Naive thymus-derived CD8-positive, alpha-beta T cell (primary cell): ENCODE measurements around the gene KCNJ12. TPM values are rescaled to one million over a fixed set of nuclear protein-coding genes. Genes with fewer than 3 reads are reported as not detected.

Source experiments
- ATAC-seq, 2 donors: fragments of 150-1000 bp; cut with Tn5 transposase in 1 of 2; sonication (Bioruptor Pico), chemical (Tn5 transposase) in 1 of 2; 1 replicate in 1 of 2; 2 replicates in 1 of 2; pipeline ENCODE4 v1.10.0; 2021; ENCODE audit warnings: mild to moderate bottlenecking in 2 of 2, moderate library complexity in 2 of 2
- POLR2A ChIA-PET: fragments of 350-600 bp; sonication (Branson Sonifier 250); formaldehyde crosslinking; loops from one replicate; lab custom pipeline; 2021; ENCODE audit warnings: antibody characterized with exemption; lab: Charles Lee
- DNase-seq, 10 donors: peaks; one replicate each; pipeline versions ENCODE4 v3.0.0 to v3.0.0-alpha.2; 2020 to 2022
- H3K27ac Mint-ChIP-seq, 10 donors: one replicate each; pipeline ENCODE4 v1.8.0; 2020 to 2022; ENCODE audit warnings: mild to moderate bottlenecking in 10 of 10, mixed read lengths in 10 of 10, moderate library complexity in 4 of 10, inconsistent platforms in 1 of 10
- H3K27me3 Mint-ChIP-seq, 5 donors: one replicate each; pipeline ENCODE4 v1.8.0; 2021 to 2022; ENCODE audit warnings: mixed read lengths in 5 of 5
- H3K36me3 Mint-ChIP-seq, 3 donors: one replicate each; pipeline ENCODE4 v1.8.0; 2020 to 2022; ENCODE audit warnings: mixed read lengths in 3 of 3, mild to moderate bottlenecking in 2 of 3, inconsistent platforms in 1 of 3
- H3K4me1 Mint-ChIP-seq, 4 donors: one replicate each; pipeline ENCODE4 v1.8.0; 2021 to 2022; ENCODE audit warnings: mixed read lengths in 4 of 4
- H3K4me3 Mint-ChIP-seq, 10 donors: one replicate each; pipeline ENCODE4 v1.8.0; 2020 to 2022; ENCODE audit warnings: mild to moderate bottlenecking in 10 of 10, mixed read lengths in 10 of 10, moderate library complexity in 6 of 10, inconsistent platforms in 1 of 10
- H3K9me3 Mint-ChIP-seq, 9 donors: one replicate each; pipeline ENCODE4 v1.8.0; 2020 to 2022; ENCODE audit warnings: mixed read lengths in 9 of 9, mild to moderate bottlenecking in 3 of 9, inconsistent platforms in 1 of 9, moderate library complexity in 1 of 9
- polyA plus RNA-seq, 3 donors: library from polyadenylated mRNA; unstranded; fragments of 300-500 nt; fragmentation: Illumina TruSeq; gene quantifications; one replicate each; pipeline ENCODE4 v1.2.3, GENCODE V29; 2021
- total RNA-seq, 8 experiments: library from RNA in 2 of 8; stranded (reverse) in 2 of 8; gene quantifications; one replicate each; pipeline ENCODE4 v1.2.3 and lab custom pipeline; 2021 to 2026

The KCNJ12 gene
- total and polyA plus RNA-seq, 5 experiments from 2014 or later = 0.16 to 0.18 TPM; not detected in 3

DNA sequence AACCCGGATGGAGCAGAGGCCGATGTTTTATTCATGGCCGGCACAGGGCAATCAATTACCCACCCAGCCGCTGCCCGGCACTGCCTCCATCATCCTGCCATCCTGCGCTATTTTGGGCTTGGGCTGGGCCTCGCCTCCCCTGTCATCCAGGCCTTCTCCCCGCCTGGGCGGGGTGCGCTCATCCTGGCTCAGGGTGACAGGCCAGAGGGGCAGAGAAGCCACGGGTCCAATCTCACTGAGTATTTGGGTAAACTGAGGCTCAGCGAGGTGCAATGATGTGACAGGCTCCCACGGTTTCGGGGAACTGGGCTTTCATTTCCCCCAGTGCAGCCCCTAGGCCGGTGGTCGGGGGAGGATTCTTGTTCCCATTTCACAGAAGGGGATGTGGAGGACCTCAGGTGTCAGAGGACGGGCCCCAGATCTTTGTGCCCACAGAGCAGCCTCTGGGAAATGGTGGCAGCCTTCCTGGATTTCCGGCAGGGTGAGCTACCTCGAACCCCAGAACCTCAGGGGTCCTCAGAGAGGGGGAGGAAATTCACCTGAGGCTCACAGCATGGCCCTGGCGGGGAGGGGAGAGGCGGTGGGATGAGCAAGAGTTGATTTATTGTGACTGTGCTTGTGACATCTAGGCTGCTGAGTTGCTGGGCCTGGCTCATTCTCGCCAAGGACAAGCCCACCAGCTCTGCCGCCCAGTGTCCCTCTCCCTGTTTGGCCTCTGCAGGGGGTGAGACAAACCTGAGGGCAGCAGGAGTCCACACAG lies 23.8 kb upstream of the KCNJ12 start:
- Mint-ChIP-seq H3K36me3 (no peaks in the 10 kb centered on the region), H3K27ac (no peak overlapping the region), H3K4me1 (peaks cover 0 to 9% (median under 1%) of the 10 kb centered on the region in 4 donors), H3K9me3 (no peaks in the 10 kb centered on the region), H3K4me3 (no peak overlapping the region), H3K27me3 (peaks cover 0 to 3% (median 0%) of the 10 kb centered on the region in 5 donors)
- ATAC-seq = no peak
- POLR2A ChIA-PET = no interaction called here
- DNase-seq = no peak

DNA sequence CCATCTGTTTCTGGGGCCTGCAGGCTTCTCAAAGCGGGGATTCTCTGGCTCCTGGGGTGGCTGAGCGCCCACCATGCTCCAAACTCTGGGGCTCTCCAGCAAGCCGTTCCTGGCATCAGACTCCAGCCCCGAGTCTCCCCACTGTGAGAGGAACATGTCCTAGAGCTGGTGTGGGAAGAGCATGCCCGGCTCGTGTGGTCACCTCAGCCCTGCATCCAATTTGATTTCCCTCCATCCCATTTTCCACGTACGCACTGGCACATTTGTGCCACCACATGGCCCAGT lies 23.2 kb upstream of the KCNJ12 start:
- ATAC-seq = no peak
- peaks cover 0 to 3% (median 0%) of the 10 kb centered on the region in 5 donors for H3K27me3 Mint-ChIP-seq
- peaks cover 0 to 7% (median under 1%) of the 10 kb centered on the region in 4 donors for H3K4me1 Mint-ChIP-seq
- H3K27ac Mint-ChIP-seq = peak overlapping the region in 1 of 10 donors; percentile 26
- POLR2A ChIA-PET = no interaction called here
- H3K4me3 Mint-ChIP-seq = no peak overlapping the region
- H3K36me3 Mint-ChIP-seq = no peaks in the 10 kb centered on the region
- no peak for DNase-seq
- no peaks in the 10 kb centered on the region for H3K9me3 Mint-ChIP-seq

DNA sequence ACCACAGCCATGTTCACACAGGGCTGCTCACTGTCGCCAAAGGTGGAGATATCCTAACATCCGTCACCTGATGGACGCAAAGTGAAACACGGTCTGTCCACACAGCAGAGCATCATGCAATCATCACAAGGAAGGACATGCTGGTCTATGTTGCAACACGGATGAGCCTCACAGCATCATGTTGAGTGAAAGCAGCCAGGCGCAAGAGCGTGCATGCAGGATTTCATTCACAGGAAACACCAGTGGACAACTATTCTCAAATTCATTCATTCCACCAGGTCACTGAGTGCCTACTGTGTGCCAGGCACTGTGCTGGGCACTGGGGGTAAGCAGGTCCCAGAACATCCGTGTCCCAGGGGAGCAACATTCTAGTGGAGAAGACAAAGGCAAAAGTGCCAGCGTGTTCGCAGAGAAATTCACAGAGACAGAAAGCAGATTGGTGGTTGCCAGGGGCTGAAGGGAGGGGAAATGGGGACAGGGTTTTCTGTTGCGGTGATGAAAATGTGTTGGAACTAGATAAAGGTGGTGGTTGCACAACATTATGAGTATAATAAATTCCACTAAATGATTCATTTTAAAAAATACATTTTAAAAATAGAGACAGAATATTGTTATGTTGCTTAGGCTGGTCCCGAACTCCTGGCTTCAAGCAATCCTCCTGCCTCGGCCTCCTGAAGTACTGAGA lies 22.7 kb upstream of the KCNJ12 start:
- no peaks in the 10 kb centered on the region for H3K36me3 Mint-ChIP-seq
- no peak overlapping the region for H3K27ac Mint-ChIP-seq
- no peak for ATAC-seq
- no peaks in the 10 kb centered on the region for H3K9me3 Mint-ChIP-seq
- DNase-seq = no peak
- H3K4me3 Mint-ChIP-seq = no peak overlapping the region
- peaks cover 0 to 4% (median 0%) of the 10 kb centered on the region in 4 donors for H3K4me1 Mint-ChIP-seq
- POLR2A ChIA-PET = no interaction called here
- H3K27me3 Mint-ChIP-seq = peaks cover 0 to 3% (median 0%) of the 10 kb centered on the region in 5 donors

DNA sequence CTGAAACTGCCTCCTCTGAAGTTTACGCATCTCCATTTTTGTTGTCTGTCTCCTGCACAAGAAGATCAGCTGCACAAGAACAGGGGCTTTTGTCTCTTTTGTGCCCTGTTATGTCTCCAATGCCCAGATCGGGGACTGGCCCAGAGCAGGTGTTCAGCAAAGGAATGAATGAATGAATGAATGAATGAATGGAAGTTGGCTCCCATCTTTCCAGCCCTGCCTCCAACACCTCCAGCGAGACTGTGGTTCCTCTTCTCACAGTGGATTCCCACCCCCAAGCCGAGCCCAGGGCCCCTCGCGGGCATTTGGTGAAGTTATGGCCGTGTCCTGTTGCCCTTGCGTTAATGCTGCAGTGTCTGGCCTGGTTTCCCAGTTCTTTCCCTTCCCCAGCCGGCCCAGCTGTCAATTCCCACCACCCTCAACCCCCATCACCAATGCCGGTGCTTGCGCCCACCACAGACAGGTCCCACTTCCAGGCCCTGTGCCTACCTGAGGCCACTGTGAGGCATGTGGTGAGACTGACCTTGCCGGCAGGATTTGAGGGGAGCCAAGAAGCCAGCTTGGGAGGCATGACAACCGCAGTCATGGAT lies 21.3 kb upstream of the KCNJ12 start:
- POLR2A ChIA-PET = no interaction called here
- peaks cover 0 to 3% (median 0%) of the 10 kb centered on the region in 5 donors for H3K27me3 Mint-ChIP-seq

DNA sequence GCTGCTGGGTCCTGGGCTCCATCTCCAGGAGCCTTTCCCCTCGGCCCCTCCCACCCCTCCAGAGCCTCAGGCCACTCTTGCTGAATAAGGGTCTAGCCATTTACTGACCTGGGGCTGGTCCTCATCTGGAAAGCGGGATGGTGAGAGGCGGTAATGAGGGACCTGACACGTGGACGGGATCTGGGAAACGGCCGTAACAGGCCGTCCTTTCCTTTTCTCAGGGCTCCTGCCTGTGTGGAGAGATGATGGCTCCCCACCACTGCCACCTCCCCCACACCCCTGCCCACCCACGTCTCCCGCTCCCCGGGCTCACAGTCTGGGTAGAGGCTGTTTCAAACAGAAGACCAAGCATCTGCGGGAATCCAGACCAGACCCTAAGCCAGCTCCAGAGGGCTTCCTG lies 20.6 kb upstream of the KCNJ12 start:
- Mint-ChIP-seq H3K27ac (no peak overlapping the region), H3K9me3 (no peaks in the 10 kb centered on the region), H3K4me3 (no peak overlapping the region), H3K4me1 (peaks cover 0 to 2% (median under 1%) of the 10 kb centered on the region in 4 donors), H3K36me3 (no peaks in the 10 kb centered on the region), H3K27me3 (peaks cover 0 to 4% (median 0%) of the 10 kb centered on the region in 5 donors)
- POLR2A ChIA-PET = no interaction called here
- DNase-seq (peak in 1 of 10 donors; percentile 35), ATAC-seq (no peak)

More for the DNA sequence above, 21.3 kb upstream of the KCNJ12 start:
- Mint-ChIP-seq H3K9me3 (no peaks in the 10 kb centered on the region), H3K27ac (peak overlapping the region in 1 of 10 donors; percentile 41), H3K4me3 (no peak overlapping the region), H3K4me1 (peaks cover 0 to 2% (median under 1%) of the 10 kb centered on the region in 4 donors), H3K36me3 (no peaks in the 10 kb centered on the region)
- DNase-seq = peak in 1 of 10 donors; percentile 21
- ATAC-seq = no peak

DNA sequence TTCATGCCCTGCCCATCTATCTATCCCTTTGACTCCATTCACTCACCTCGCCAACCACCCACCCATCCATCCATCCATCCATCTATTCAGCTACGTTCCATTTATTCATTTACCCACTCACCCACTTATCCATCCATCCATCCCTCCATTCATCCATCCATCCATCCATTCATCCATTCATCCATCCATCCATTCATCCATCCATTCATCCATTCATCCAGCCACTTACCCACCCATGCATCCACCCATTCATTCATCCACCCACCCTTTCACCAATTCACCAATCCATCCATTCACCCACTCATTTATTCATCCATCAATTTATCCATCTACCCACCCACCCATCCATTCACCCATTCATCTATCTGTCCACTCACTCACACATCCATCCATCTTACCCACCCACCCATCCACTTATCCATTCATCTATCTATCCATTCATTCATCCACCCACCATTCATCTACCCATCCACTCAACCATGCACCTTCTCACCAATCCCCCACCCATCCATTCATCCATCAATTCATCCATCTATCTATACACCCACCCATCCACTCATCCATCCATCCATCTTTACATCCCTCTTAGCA lies 19.5 kb upstream of the KCNJ12 start:
- no peaks in the 10 kb centered on the region for H3K9me3 Mint-ChIP-seq
- H3K36me3 Mint-ChIP-seq = no peaks in the 10 kb centered on the region
- ATAC-seq (no peak), DNase-seq (no peak)
- peaks cover 0 to 2% (median 0%) of the 10 kb centered on the region in 4 donors for H3K4me1 Mint-ChIP-seq
- no peak overlapping the region for H3K4me3 Mint-ChIP-seq
- POLR2A ChIA-PET = no interaction called here
- no peak overlapping the region for H3K27ac Mint-ChIP-seq
- H3K27me3 Mint-ChIP-seq = peaks cover 0 to 4% (median 0%) of the 10 kb centered on the region in 5 donors

DNA sequence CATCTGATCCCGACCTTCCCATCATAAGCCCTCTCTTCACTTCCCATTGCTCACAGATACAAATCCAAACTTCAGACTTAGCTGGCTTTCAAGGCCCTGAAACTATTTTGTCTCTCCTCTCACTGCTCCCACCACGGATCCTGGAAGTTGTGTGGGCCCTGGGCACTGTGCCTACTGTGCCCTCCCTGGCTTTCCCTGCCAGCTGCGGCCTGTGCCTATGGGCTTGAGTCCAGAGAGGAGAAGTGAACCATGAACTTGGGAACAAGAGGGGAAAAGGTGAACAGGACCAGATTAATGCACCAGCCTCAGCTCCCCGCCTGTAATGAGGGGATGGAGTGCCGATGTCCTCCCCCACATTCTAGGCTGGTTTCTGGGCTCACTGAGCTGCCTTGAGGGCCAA lies 18.9 kb upstream of the KCNJ12 start:
- Mint-ChIP-seq H3K36me3 (no peaks in the 10 kb centered on the region), H3K9me3 (no peaks in the 10 kb centered on the region), H3K4me1 (peaks cover 0 to 2% (median 0%) of the 10 kb centered on the region in 4 donors), H3K27me3 (peaks cover 0 to 4% (median 0%) of the 10 kb centered on the region in 5 donors), H3K27ac (no peak overlapping the region), H3K4me3 (no peak overlapping the region)
- POLR2A ChIA-PET = no interaction called here
- ATAC-seq (no peak), DNase-seq (peak in 1 of 10 donors; percentile 15)

DNA sequence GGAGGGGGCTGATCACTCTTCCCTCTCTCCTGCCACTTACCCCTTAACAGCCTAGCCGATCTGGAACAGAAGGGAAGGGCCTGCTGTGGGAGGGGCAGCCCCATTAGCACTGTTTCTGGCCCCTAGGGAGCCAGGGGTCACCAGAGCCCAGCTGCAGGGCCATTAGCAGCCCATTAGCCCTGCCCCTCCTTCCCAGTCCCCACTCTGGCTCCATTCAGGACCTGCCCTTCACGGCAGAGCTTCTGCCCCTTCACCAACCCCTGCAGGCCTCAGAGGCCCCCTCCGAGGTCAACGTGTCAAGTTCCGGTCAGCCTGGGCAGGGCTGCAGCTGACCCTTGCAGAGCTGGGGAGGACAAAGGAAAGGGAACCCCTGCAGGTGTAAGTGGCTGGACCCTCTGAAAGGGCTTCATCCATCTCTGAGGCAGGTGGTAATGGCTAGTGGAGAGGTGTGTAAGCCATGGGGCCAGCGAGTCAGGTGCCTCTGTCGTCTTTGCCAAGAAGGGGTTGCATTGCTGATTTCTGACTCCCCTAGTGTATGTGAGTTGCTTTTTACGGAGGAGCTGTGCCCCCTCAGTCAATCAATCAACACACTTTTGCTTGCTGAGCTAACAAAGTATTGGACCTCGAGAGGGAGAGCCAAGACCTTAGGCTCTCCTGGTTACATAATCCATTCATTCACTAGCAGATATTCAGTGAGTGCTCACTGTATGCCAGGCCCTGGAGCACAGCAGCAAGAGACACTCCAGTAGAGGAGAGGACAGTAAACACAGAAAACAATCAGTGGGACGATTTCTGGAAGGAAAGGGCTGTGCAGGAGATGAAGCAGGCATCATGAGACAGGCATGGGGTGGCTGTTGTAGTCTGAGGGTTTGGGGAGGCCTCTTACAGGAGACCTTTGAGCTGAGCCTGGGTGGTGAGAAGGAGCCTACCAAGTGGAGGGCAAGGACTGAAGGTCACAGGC lies 18.2 kb upstream of the KCNJ12 start:
- Mint-ChIP-seq H3K27ac (peak overlapping the region in 2 of 10 donors; percentile 3 to 58), H3K4me3 (no peak overlapping the region), H3K27me3 (peaks cover 0 to 4% (median 0%) of the 10 kb centered on the region in 5 donors), H3K9me3 (no peaks in the 10 kb centered on the region), H3K4me1 (peaks cover 0 to 2% (median 0%) of the 10 kb centered on the region in 4 donors), H3K36me3 (no peaks in the 10 kb centered on the region)
- ATAC-seq (no peak), DNase-seq (peak in 1 of 10 donors; percentile 46)
- POLR2A ChIA-PET = no interaction called here

DNA sequence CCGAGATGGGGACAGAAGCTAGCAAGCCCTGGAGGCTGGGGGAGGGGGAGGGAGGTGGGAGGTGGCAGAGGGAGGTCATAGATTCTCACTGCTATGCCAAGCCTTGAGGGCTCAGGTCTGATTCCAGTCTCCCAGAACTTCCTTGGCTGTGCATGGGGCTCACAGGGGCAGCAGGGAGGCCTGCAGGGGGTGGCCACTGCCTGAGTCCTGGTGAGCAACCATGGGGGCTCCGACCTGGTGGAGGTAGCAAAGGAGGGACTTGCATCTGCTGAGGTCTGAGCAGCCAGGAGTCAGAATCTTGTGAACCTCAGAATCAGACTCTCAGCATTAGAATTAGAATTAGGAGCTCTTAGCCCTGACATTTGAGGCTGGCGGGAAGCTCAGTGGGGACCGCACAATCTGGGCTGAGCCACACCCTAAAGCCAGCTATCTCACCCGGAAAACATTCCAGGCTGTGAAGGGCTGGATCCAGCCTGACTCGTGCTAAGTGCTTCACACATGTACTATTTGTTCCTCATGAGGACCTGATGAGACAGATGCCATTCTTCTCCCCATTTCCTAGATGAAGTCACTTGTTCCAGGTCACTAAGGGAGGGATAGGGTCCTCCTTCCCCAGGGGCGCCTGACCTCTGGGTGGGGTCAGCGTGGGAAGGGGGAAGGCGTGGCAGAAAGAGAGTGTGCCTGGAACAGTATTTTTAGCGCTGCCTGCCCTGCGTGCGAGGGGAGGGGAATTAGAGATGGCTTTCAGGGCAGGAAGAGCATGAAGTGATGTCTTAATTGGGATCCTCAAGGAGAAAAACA lies 17.3 kb upstream of the KCNJ12 start:
- no peak overlapping the region for H3K4me3 Mint-ChIP-seq
- DNase-seq (peak in 1 of 10 donors; percentile 45), ATAC-seq (no peak)
- peaks cover 0 to 2% (median 0%) of the 10 kb centered on the region in 5 donors for H3K27me3 Mint-ChIP-seq
- peak overlapping the region in 4 of 10 donors; percentile 3 to 76 (median 20) for H3K27ac Mint-ChIP-seq
- H3K9me3 Mint-ChIP-seq = no peaks in the 10 kb centered on the region
- POLR2A ChIA-PET = no interaction called here
- H3K4me1 Mint-ChIP-seq = peaks cover 0 to 2% (median 0%) of the 10 kb centered on the region in 4 donors
- no peaks in the 10 kb centered on the region for H3K36me3 Mint-ChIP-seq

DNA sequence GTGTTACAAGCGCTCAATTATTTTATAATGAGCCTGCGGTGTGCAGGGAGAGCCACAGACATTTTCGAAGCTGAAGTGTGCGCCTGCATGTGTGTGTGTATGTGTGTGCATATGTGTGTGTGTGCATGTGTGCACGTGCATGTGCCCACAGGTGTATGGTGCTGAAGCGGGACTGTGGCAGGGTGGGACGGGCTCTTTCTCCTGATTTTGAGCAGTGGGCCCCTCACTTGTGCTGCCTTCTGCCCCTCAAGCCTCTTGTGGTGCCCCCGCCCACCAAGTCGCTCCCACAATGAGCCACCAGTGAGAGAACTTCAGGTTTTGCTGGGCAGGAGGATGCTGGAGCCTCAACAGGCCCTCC lies 16.7 kb upstream of the KCNJ12 start:
- ATAC-seq (no peak), DNase-seq (no peak)
- Mint-ChIP-seq H3K9me3 (no peaks in the 10 kb centered on the region), H3K4me1 (peaks cover 0 to 2% (median 0%) of the 10 kb centered on the region in 4 donors), H3K36me3 (no peaks in the 10 kb centered on the region), H3K27me3 (peaks cover 0 to 2% (median 0%) of the 10 kb centered on the region in 5 donors), H3K27ac (peak overlapping the region in 1 of 10 donors; percentile 12), H3K4me3 (no peak overlapping the region)
- POLR2A ChIA-PET = no interaction called here

DNA sequence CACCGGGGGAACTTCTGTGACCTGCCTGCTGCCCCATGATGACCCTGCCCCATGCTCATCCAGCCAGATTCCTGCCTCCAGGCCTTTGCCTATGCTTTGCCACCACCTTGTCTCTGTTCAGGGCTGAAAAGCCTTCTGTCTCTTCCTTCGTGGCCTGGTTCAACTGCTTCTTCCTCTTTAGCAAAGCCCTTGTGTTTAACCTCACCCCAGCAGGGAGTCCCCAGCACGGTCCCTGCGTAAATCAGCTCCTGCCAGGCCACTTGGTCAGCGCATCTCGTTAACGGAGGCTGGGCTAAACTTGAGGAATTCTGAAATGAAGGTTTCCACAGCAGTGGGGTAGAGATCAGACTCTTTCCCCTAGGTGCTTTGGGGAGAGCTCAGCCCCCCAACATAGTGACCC lies 16.1 kb upstream of the KCNJ12 start:
- POLR2A ChIA-PET = no interaction called here
- ATAC-seq (no peak), DNase-seq (no peak)
- Mint-ChIP-seq H3K27ac (peak overlapping the region in 1 of 10 donors; percentile 52), H3K9me3 (no peaks in the 10 kb centered on the region), H3K36me3 (no peaks in the 10 kb centered on the region), H3K27me3 (peaks cover 0 to 2% (median 0%) of the 10 kb centered on the region in 5 donors), H3K4me1 (peaks cover 0 to 2% (median 0%) of the 10 kb centered on the region in 4 donors), H3K4me3 (no peak overlapping the region)
